GM19328 (cell line): ENCODE measurements around the gene HDAC11.
"Not testable (repeated sequence)": the region's sequence is repeated elsewhere in the genome, so short reads cannot be mapped to it uniquely, and the experiment has no call there.

Experiments
- ATAC-seq: cut with Tn5 transposase; IDR thresholded peaks from one replicate; pipeline ENCODE4 v1.9.1; 2021; ENCODE audit warnings: mild to moderate bottlenecking, moderate library complexity; ENCODE audit not compliant: unreplicated experiment

HDAC11 gene

DNA sequence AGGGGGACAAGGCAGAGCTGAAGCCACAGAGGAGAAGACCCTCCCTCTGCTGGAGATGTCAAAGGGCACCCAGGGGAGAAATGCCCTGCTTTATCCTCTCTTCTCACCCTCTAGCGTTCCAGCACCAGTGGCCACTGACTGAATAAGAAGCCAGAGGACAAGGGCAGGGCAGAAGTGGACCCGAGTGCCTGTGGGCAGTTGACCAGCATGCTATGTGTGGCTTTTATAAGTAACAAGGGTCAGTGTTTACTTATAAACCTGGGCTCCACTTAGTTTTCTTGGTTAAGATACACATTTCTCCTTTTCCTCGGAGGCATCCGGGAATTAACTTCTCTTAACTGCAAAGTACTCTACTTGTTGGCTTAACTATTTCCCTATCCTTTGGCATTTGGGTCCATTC, 13.3 kb upstream of the HDAC11 start:
- no peak for ATAC-seq

DNA sequence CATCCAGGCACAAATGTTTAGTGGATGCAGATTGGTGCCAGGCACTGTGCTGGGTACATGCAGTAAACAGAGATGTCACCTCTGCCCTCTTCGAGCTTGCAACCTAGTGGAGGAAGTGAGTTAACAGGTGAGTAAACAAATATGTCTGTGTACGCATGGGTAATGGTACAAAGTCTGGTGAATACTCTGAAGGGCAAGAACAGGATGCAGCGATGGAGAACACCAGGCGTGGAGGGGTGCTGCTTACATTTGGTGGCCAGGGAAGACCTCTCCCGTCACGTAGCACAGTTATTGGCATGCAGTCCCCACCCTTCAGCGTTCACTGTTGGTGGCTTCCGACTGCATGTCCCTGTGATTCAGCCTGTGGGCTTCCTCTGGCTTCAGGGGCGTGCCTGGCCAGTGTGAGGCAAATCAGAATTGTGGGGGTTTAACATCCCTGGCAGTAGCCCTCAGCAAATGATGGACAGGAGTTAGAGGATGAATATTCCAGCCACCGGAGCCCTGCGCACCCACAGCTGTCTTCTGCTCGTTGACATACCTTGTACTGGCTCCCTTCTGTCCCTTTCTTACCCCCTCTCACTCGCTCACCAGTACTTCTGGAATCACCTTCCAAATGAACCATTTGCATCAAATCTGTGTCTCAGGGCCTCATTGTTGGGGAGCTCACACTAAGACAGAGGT, 9.1 kb upstream of the HDAC11 start:
- no peak for ATAC-seq

DNA sequence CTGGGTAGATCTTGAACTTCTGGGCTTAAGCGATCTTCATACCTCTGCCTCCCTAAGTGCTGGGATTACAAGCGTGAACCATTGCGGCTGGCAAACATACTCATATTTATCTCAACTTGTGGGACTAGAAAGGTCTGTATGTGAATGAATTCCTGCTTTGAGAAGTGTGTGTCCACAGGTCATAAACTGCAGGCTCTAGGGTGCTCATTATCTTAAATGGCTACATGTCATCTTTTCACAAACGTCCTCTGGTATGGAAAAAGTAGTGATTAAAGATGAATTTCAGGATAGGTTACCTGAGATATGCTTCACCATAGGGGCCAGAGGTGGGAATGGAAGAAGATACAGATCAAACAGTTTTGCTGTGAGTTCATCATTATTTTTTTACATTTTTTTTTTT, 7.8 kb upstream of the HDAC11 start:
- ATAC-seq = no peak

GRCh38 chr3:13473020-13473419, 7.1 kb upstream of the HDAC11 start:
- ATAC-seq = no peak

GRCh38 chr3:13474021-13474420, 6.1 kb upstream of the HDAC11 start:
- no peak for ATAC-seq

DNA sequence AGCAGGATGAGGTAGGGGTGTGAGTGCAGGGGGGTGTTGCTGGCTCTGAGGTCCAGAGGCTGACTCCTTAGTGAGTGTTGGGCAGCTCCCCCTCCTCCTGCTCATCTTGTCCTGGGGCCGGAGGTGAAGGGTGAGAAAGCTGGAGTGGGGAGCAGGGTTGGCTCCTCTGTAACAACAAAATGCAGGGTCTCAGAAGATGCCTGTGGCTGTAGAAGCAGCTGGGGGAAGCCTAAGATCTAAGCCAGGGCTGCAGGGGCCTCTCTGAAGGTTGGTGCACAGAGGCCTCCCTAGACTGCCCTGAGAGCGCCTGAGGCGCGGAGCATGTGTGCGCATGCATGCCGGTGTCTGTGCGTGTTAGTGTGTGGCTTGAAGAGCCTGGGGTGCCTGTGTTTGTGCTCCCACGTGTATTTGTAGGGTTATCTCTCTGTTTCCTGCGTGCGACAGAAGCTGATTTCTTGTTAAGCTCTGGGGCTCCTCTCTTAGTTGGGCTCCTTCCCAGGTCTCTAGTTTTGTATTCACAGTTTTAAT, 5.3 kb upstream of the HDAC11 start:
- no peak for ATAC-seq

DNA sequence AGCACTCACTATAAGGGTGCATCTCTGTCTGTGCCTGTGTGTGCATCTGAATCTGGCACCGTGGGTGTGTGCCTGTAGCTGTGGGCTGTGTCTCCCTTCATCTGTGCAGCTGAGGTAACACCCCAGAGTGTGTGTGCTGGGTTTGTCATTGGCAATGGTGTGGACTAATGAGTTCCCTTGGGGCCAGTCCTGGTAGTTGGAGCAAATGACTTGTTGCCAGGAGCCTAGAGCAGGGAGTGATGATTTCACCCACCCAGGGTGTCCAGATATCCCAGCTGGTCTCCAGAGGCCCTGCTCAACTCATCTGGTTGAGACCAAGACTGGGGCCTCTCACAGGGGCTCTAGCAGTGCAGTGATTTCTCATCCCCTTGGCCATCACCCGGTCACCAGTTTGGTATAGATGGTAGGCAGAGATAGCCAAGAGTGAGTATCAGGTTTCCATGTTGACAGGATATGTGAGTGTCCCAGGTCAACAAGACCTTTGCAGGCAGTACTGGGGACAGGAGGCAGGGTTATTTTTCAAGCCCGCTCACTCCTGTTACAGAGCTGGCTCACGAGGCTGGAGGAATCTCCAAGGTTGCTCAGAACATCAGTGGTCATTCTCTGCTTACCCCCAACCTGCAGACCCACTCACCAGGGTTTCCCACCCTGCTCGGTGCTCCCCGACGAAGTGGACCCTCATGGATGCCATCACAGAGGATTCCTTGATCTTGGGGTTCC, 4.1 kb upstream of the HDAC11 start:
- no peak for ATAC-seq

DNA sequence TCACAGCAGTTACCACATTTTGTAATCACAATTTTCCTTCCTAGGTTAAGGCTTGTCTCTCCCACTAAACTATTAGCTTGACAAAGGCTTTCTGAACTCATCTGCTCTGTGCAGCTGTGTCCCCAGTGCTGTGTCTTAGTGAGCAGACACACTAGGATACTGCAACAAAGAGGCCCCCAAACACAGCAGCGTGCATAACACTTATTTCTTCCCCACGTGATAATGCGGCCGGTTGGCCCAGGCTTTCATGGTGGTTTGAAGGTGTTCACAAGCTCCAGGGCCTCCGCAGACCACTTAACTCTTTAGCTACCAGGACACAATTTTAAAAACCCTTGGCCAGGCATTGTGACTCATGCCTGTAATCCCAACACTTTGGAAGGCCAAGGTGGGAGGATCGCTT, 2.2 kb upstream of the HDAC11 start:
- no peak for ATAC-seq

DNA sequence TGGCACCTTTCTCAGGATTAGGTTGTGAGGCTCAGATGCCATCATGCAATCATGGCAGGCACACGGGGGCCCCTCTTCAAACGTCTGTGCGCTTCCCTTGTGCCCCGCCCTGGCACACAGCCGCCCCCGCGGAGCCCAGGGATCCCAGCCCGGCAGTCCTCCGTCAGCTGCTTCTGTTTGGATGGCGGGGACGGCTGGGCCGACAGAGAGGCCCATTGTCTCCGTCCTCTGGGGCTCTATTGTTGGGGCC, 849 bp upstream of the HDAC11 start:
- no peak for ATAC-seq

DNA sequence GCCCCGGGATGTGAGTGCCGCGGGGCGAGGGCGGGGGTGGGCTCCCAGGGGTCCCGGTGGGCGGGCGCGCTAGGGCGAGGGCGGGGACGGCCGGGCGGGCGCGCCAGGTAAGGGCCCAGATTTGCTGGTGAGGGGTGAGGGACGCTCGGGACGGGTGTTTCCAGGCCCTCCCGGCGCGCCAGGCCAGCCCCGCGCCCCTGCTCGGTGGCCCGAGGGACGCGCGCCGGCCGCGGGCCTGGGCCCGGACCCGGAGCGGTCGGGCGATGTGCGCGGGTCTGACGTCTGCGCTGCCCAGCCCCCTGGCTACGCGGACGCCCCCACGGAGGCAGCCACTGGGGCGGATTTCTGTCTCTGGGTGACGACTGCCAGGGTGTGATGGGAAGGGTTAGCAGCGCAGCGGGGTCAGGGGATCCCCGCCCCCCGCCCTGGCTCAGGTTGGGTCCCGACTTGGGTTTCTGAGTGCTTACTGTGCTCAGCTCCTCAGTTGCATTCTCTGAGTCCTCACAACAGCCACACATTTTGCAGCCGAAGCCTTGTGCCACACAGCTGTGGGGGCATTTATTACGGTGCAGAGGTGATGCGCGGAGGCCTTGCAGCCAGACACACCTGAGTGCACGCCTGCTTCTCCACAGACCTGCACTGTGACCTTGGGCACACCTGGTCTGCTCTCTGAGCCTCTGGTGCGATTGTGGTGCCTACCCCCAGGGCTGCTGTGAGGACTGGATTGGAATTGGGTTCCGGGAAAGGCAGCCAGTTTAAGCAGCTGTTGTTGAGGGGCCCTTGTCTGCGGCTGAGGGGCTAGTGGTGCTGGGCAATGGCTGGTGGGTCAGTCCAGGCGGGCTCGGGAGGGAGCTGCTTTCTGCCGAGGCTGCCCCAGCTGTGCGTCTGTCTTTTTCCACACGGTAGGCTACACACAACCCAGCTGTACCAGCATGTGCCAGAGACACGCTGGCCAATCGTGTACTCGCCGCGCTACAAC, 523 bp downstream of the HDAC11 start:
- ATAC-seq = peak; percentile 11

DNA sequence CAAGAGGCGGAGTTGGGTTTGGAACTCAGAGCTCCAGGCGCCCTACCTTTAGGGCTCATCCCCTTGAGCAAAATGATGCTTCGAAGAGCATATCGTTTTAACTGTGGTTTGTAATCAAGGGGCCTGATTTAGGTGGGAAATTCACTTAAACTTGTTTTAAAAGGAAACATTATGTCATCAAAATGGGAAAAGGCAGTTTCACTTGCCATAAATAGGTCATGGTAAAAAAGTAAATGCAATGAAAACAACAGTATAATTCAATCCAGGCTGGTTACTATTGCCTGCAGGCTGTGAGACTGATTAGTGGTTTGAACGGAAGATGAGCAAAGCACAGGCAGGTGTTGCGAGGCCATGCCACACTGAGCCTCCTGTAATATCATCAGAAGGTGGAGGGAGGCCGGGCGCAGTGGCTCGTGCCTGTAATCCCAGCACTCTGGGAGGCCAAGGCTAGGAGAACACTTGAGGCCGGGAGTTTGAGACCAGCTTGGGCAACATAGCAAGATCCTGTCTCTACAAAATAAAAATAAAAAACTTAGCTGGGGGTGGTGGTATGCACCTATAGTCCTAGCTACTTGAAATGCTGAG, 2.1 kb downstream of the HDAC11 start:
- ATAC-seq = no peak

- ATAC-seq = no peak
These were observed 3.2 kb downstream of the HDAC11 start for GRCh38 chr3:13483286-13483685.

DNA sequence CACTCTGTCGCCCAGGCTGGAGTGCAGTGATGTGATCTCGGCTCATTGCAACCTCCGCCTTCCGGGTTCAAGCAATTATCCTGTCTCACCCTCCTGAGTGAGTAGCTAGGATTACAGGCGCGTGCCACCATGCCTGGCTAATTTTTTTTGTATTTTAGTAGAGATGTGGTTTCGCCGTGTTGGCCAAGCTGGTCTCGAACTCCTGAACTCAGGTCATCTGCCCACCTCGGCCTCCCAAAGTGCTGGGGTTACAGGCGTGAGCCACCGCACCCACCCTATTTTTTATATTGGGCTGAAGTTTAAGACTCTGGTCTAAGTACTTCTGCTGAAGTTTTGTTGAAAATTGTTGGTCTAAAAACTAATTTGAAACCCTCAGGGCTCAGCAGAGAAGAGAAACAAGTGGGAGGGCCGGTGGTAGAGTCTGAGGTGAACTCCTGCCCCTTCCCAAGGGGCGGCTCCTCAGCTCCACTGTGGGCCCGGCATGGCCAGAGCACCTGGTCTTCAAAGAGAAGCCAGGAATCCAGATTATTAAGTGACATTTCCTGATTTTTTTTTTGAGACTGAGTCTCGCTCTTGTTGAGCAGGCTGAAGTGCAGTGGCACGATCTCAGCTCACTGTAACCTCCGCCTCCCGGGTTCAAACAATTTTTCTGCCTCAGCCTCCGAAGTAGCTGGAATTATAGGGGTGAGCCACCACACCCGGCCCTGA, 4.0 kb downstream of the HDAC11 start:
- ATAC-seq = no peak

DNA sequence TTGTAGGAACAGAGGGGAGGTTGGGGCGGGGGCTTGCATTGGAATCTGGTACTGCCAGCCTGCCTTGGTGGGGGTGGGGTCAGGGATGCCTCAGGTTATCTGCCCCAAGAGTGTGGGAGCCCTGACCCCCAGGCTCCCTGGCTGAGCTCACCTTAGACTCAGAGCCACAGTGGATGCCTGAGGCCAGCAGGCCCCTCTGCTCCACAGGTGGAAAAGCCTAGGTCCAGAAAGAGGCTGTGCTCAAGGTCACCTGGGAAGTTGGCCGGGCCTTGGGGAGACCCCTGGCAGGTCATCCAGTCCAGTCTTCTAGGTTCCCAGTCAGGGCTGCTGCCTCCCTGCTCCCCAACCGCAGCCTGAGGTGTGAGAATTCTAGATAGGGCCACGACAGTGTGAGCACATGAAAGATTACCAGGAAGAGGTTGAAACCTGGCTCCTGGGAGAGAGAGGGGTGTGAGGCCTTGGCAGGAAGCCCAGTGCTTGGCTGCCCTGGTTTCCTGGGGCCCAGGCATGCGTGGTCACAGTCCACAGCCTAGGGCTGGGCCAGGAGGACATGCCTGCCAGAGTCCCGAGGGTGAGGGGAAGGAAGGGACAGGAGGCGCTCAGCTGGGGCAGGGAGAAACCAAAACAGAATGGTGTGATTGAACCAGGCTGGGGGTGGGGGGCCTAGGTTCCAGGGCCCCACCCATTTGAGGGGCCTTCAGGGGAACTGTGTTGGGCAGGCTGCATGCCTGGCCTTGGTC, 4.9 kb downstream of the HDAC11 start:
- no peak for ATAC-seq

GRCh38 chr3:13485630-13486562, 5.8 kb downstream of the HDAC11 start:
- ATAC-seq = not testable (repeated sequence)

GRCh38 chr3:13487403-13487802, 7.3 kb downstream of the HDAC11 start:
- ATAC-seq = no peak

DNA sequence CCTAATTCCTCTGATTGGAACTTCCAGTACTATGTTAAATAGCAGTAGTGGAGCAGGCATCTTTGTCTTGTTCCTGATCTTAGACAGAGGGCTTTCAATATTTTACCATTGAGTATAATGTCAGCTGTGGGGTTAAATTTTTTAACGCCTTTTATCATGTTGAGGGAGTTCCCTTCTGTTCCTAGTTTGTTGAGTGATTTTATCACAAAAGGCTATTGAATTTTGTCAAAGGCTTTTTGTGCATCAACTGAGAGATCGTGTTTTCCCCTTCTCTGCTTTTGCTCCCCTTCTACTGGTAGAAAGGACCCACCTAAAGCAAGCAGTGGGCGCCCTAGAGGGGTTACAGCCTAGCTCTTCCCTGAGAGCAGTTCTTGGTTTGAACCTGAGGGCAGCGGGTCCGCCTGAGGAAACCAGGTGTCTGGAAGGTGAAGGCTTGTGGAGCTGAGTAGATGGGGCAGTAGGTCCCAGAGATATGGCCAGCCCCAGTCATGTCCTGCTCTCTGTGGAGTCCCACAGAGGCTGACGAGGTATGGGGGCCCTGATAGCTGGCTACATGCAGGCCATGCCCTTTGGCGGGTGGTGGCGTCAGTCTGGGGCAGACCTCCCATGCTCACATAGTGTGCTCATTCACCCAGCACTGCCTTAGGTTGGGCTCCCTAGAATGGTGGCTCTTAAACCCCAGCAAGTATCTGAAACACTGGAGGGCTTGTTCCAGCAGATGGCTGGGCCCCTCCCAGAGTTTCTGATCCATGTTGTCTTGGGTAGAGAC, 11.3 kb downstream of the HDAC11 start:
- no peak for ATAC-seq

GRCh38 chr3:13492048-13492447, 11.9 kb downstream of the HDAC11 start:
- no peak for ATAC-seq
